T-helper 1 cell treated with Interleukin-12 subunit alpha and Interleukin-12 subunit beta and Interleukin-4 antibody, amounts not matched to agents 30 μg/mL and 1 μg/mL, for 36 hours (primary cell): ENCODE results near the gene MT1A.
A peak's percentile ranks its signal among the peaks of the same experiment; 100 is the strongest.
"Not testable (repeated sequence)": the region's sequence is repeated elsewhere in the genome, so short reads cannot be mapped to it uniquely, and the experiment has no call there.

Experiments used
- H3K27ac Mint-ChIP-seq: one replicate; pipeline ENCODE4 v1.8.0; 2021; ENCODE audit warnings: mild to moderate bottlenecking, mixed read lengths
- H3K27me3 Mint-ChIP-seq: one replicate; pipeline ENCODE4 v1.8.0; 2021; ENCODE audit warnings: low read depth, mixed read lengths
- H3K36me3 Mint-ChIP-seq: one replicate; pipeline ENCODE4 v1.8.0; 2021; ENCODE audit warnings: low read depth, mixed read lengths
- H3K4me1 Mint-ChIP-seq: one replicate; pipeline ENCODE4 v1.8.0; 2021; ENCODE audit warnings: low read depth, mixed read lengths
- H3K4me3 Mint-ChIP-seq: one replicate; pipeline ENCODE4 v1.8.0; 2021; ENCODE audit warnings: mild to moderate bottlenecking, moderate library complexity, mixed read lengths
- H3K9me3 Mint-ChIP-seq: one replicate; pipeline ENCODE4 v1.8.0; 2021; ENCODE audit warnings: mixed read lengths

Gene MT1A

DNA sequence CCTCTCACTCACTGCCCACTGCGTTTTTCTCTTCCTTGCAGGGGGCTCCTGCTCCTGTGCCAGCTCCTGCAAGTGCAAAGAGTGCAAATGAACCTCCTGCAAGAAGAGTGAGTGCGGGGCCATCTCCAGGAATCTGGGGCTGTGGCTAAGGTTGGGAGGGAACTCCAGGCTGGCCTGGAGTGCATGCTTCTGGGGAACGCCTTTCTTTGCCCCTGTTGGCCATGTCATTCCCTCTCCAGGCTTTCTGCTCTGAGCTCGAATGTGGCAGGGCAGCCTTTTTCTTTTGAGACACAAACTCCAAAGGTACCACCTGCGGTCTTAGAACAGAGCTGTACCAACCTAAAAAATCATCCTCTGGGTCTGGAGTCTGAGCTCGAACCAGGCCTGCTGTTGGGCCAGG, 20.3 kb upstream of the MT1A start:
- H3K27me3 Mint-ChIP-seq = peaks cover 8% of the 10 kb centered on the region

DNA sequence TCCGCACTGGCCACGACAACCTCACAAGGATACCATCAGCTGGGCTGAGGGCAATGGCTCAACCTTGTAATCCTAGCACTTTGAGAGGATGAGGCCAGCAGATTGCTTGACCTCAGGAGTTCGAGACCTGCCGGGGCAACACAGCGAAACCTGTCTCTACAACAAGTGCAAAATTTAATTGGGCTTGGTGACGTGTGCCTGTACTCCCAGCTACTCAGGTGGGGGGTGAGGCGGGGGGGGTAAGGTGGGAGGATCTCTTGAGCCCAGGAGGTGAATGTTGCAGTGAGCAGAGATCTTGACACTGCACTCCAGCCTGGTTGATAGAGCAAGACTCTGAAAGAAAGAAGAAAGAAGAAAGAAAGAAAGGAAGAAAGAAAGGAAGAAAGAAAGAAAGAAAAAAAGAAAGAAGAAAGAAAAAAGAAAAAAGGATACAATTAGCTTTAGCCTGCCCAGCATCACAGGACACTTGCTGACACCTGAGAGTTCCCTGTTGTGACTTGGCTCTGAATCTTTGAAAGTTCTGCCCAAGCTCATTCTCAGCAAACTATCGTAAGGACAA, 18.0 kb upstream of the MT1A start:
- H3K4me3 Mint-ChIP-seq = no peak overlapping the region
- H3K27ac Mint-ChIP-seq = no peak overlapping the region
- peaks cover 5% of the 10 kb centered on the region for H3K36me3 Mint-ChIP-seq
- peaks cover 20% of the 10 kb centered on the region for H3K4me1 Mint-ChIP-seq
- H3K27me3 Mint-ChIP-seq = peaks cover 15% of the 10 kb centered on the region
- no peaks in the 10 kb centered on the region for H3K9me3 Mint-ChIP-seq

More for the DNA sequence above, 20.3 kb upstream of the MT1A start:
- no peaks in the 10 kb centered on the region for H3K9me3 Mint-ChIP-seq
- H3K27ac Mint-ChIP-seq = no peak overlapping the region
- H3K4me1 Mint-ChIP-seq = peaks cover 32% of the 10 kb centered on the region
- H3K4me3 Mint-ChIP-seq = peak overlapping the region; percentile 75
- H3K36me3 Mint-ChIP-seq = no peaks in the 10 kb centered on the region

DNA sequence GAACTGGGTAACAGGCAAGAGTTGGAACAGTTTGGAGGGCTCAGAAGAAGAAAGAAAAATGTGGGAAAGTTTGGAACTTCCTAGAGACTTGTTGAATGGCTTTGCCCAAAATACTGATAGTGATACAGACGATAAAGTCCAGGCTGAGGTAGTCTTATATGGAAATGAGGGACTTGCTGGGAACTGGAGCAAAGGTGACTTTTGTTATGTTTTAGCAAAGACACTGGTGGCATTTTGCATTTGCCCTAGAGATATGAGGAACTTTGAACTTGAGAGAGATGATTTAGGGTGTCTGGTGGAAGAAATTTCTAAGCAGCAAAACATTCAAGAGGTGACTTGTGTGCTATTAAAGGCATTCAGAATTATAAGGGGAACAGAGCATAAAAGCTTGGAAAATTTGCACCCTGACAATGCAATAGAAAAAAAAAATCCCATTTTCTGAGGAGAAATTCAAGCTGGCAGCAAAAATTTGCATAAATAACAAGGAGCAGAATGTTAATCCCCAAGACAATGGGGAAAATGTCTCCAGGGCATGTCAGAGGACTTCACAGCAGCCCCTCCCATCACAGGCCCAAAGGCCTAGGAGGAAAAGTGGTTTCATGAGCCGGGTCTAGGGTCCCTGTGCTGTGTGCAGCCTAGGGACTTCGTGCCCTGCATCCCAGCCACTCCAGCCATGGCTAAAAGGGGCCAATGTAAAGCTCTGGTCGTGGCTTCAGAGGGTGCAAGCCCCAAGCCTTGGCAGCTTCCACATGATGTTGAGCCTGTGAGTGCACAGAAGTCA, 16.6 kb upstream of the MT1A start:
- not testable (repeated sequence) for H3K4me3 Mint-ChIP-seq, H3K9me3 Mint-ChIP-seq, H3K36me3 Mint-ChIP-seq, H3K27ac Mint-ChIP-seq
- Mint-ChIP-seq H3K4me1 (peaks cover 19% of the 10 kb centered on the region), H3K27me3 (peaks cover 15% of the 10 kb centered on the region)

DNA sequence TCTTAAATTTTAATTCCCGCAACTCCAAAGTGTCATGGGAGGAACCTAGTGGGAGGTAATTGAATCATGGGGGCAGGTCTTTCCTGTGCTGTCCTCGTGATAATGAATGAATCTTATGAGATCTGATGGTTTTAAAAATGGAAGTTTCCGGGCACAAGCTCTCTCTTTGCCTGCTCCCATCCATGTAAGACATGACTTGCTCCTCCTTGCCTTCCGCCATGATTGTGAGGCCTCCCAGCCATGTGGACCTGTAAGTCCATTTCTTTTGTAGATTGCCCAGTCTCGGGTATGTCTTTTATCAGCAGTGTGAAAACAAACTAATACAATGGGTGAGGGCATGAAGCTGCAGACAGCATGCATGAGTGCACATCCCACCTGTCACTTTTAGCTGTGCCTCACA, 15.3 kb upstream of the MT1A start:
- Mint-ChIP-seq H3K4me1 (peaks cover 12% of the 10 kb centered on the region), H3K27me3 (peaks cover 15% of the 10 kb centered on the region)
- H3K36me3 Mint-ChIP-seq, H3K4me3 Mint-ChIP-seq, H3K27ac Mint-ChIP-seq, H3K9me3 Mint-ChIP-seq: not testable (repeated sequence)

DNA sequence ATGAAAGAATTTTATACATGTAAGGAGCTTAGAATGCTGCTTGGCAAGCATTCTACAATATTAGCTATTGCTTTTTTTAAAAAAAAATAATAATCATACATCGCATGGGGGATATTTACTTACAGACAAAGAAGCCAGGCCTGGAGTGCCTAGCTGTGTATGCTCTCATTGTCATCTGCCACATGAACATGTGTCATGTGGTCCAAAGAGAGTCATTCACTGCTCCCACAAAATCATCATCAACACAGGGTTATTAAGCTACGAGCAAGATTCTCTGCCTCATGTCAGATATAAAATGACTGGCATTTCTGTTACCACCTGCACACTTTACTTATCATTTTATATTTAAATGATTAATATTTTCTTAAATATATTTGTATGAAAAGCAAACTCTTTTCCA, 14.8 kb upstream of the MT1A start:
- no peak overlapping the region for H3K27ac Mint-ChIP-seq
- H3K27me3 Mint-ChIP-seq = peaks cover 12% of the 10 kb centered on the region
- H3K4me3 Mint-ChIP-seq = no peak overlapping the region
- peaks cover 12% of the 10 kb centered on the region for H3K4me1 Mint-ChIP-seq
- peaks cover 5% of the 10 kb centered on the region for H3K36me3 Mint-ChIP-seq
- H3K9me3 Mint-ChIP-seq = no peaks in the 10 kb centered on the region

DNA sequence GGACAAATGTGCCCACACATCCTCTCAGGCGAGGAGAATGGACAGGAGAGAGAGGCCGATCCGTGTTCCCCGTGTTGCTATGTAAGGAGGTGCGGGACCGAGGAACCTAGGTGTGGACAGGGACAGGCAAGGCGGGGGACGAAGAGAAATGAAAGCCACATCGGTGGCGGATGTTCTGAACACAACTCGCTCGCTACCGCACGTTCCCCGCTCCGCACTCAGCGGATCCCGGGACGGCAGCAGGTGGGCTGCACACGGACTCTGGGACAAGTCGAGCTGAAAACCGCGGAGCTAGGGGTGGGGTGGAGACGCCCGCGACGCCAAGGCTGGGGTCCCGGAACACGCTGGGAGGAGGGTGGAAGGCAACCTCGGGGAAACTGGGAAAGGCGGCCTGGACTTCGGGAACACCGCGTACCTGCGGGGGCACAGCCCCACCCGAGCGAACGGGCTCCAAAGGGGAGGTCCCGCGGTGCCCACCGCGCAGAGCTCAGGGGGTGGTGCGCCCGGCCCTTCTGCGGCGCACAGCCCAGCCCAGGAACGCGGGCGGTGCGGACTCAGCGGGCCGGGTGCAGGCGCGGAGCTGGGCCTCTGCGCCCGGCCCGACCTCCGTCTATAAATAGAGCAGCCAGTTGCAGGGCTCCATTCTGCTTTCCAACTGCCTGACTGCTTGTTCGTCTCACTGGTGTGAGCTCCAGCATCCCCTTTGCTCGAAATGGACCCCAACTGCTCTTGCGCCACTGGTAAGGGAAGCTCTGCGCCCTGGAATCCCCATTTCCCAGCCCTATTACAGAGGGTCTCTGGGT, 13.1 kb upstream of the MT1A start, which contains the start of gene MT1E:
Gene MT1E (plus strand): TSS at position 642 of the 803 bp plus-strand sequence. CDS start 71 bp downstream, at position 713.
- Mint-ChIP-seq H3K4me1 (peaks cover 16% of the 10 kb centered on the region), H3K9me3 (no peaks in the 10 kb centered on the region), H3K4me3 (peak within 1 kb of the TSS; percentile 95), H3K27ac (peak within 1 kb of the TSS; percentile 91), H3K27me3 (peaks cover 23% of the 10 kb centered on the region), H3K36me3 (peaks cover 5% of the 10 kb centered on the region)

DNA sequence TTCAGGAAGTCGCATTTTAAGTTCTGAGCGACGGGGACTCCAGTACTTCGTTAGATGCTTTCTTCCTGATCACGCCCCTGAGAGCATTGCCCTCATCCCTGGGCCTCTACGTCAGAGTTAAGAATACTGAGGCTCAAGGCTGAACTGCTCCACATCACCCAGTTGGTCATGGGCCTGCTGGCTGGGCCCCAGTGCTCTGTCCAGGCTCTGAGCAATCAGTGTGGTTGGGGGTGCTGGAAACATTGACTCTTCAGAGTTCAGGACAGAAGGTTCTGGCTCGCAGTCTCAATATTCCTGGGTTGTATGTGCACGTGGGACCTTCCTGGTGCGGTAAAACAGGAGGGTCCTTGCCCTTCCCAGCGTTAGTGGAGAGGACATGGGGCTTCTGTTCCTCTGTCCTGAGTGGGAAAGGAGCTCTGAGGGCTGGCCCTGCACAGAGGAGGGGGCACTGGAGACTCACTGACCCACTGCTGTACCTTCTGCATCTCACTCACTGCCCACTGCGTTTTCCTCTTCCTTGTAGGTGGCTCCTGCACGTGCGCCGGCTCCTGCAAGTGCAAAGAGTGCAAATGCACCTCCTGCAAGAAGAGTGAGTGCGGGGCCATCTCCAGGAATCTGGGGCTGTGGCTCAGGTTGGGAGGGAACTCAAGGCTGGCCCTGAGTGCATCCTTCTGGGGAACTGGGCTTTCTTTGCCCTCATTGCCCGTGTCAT, 12.4 kb upstream of the MT1A start:
- Mint-ChIP-seq H3K36me3 (peaks cover 5% of the 10 kb centered on the region), H3K27ac (peak overlapping the region; percentile 91), H3K4me1 (peaks cover 15% of the 10 kb centered on the region), H3K9me3 (no peaks in the 10 kb centered on the region), H3K4me3 (peak overlapping the region; percentile 95), H3K27me3 (peaks cover 31% of the 10 kb centered on the region)

DNA sequence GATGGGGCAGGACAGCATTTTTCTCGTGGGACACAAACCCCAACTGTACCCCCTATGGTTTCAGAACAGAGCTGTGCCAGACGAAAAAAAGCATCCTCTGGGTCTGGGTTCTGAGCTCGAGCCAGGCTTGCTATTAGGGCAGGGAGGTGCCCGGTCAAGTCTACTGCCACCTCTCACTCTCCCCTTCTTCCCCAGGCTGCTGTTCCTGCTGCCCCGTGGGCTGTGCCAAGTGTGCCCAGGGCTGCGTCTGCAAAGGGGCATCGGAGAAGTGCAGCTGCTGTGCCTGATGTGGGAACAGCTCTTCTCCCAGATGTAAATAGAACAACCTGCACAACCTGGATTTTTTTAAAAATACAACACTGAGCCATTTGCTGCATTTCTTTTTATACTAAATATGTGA, 11.8 kb upstream of the MT1A start:
- Mint-ChIP-seq H3K4me3 (peak overlapping the region; percentile 95), H3K27ac (no peak overlapping the region)

DNA sequence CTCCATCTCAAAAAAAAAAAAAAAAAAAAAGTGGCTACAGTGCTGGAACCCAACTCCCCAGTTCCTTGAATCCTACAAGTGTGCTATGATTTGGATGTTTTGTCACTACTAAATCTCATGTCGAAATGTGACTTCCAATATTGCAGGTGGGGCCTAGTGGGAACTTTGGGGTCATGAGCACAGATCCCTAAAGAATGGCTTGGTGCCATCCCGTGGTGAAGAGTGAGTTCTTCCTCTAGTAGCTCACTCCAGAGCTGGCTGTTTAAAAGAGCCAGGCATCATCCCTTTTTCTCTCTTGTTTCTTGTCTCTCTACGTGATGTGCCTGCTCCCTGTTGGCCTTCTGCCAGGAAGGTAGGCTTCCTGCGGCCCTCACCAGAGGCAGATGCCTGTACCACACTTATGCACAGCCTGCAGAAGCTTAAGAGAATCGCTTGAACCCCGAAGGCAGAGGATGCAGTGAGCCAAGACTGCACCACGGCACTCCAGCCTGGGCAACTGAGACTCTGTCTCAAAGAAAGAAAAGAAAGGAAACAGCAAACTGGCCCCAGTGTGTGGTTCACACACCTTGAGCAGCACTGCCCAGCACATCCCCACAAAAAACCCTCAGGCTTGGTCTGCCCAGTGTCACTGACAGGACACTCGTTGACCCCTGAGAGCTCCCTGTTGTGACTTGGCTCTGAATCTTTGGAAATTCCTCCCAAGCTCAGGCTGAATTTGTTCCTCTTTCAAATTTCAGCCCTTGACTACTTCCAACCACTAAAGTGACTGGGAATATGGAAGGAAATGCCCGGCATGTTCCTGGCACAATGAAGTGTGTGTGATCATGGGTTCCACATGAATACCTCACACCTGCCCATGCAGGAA, 9.7 kb upstream of the MT1A start:
- Mint-ChIP-seq H3K36me3 (peaks cover 7% of the 10 kb centered on the region), H3K9me3 (no peaks in the 10 kb centered on the region), H3K27me3 (peaks cover 50% of the 10 kb centered on the region), H3K27ac (no peak overlapping the region), H3K4me3 (no peak overlapping the region), H3K4me1 (peaks cover 20% of the 10 kb centered on the region)

More for the DNA sequence above, 11.8 kb upstream of the MT1A start:
- peaks cover 37% of the 10 kb centered on the region for H3K27me3 Mint-ChIP-seq
- H3K36me3 Mint-ChIP-seq = peaks cover 6% of the 10 kb centered on the region
- no peaks in the 10 kb centered on the region for H3K9me3 Mint-ChIP-seq
- H3K4me1 Mint-ChIP-seq = peaks cover 15% of the 10 kb centered on the region

DNA sequence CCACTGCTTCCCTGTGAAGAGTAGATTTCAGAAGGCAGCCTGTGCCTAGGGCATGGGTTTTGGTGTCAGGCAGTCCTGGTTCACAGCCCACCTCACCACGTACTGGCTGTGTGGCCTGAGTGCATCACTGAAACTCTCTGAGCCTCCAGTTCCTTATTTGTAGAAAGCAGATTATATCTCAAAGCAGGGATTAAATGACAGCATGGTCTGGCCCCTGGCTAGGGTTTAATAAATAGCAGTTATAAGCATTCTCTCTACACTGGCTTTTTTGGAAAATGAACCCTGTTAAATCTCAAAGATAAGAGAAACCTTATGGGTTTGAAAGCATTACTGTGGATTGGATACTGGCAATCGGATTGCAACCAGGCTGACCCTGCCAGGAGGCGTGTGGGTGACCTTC, 8.9 kb upstream of the MT1A start:
- Mint-ChIP-seq H3K4me3 (no peak overlapping the region), H3K27me3 (peaks cover 58% of the 10 kb centered on the region)

DNA sequence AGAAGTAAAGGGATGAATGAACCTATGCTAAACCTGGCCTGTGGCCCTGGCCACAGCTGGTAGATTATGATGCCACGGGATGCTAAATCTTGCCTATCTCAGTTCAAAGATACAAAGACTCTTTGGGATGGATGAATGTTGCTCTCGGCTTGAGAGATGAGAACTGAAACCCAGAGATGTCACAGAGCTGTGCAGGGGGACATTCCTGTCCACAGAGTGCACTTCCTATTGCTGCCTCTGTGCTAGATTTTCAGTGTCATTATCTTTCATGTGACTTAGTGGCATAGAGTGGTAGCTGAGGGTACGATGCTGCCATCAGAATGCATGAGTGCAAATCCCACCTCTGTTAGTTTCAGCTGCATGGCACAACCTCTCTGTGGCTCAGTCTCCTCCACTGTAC, 8.3 kb upstream of the MT1A start:
- peaks cover 19% of the 10 kb centered on the region for H3K4me1 Mint-ChIP-seq
- no peak overlapping the region for H3K27ac Mint-ChIP-seq
- H3K27me3 Mint-ChIP-seq = peaks cover 61% of the 10 kb centered on the region
- H3K4me3 Mint-ChIP-seq = no peak overlapping the region
- H3K9me3 Mint-ChIP-seq = no peaks in the 10 kb centered on the region
- peaks cover 6% of the 10 kb centered on the region for H3K36me3 Mint-ChIP-seq

More for the DNA sequence above, 8.9 kb upstream of the MT1A start:
- H3K36me3 Mint-ChIP-seq = peaks cover 7% of the 10 kb centered on the region
- H3K9me3 Mint-ChIP-seq = no peaks in the 10 kb centered on the region
- no peak overlapping the region for H3K27ac Mint-ChIP-seq
- H3K4me1 Mint-ChIP-seq = peaks cover 18% of the 10 kb centered on the region

DNA sequence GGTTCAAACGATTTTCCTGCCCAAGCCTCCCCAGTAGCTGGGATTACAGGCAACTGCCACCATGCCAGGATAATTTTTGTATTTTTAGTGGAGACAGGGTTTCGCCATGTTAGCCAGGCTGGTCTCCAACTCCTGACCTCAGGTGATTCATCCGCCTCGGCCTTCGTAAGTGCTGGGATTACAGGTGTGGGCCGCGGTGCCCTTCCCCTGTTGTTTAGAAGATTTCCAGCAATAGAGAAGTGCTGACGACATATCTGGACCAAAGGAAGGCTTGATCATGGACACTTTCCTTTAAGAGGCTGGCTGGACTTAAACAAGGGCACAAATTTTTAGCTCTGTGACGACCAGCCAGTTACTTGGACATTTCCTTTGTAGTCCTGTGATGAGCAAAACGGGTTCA, 7.3 kb upstream of the MT1A start:
- Mint-ChIP-seq H3K36me3 (peaks cover 6% of the 10 kb centered on the region), H3K27me3 (peaks cover 70% of the 10 kb centered on the region), H3K4me1 (peaks cover 20% of the 10 kb centered on the region), H3K9me3 (no peaks in the 10 kb centered on the region), H3K4me3 (no peak overlapping the region), H3K27ac (no peak overlapping the region)

DNA sequence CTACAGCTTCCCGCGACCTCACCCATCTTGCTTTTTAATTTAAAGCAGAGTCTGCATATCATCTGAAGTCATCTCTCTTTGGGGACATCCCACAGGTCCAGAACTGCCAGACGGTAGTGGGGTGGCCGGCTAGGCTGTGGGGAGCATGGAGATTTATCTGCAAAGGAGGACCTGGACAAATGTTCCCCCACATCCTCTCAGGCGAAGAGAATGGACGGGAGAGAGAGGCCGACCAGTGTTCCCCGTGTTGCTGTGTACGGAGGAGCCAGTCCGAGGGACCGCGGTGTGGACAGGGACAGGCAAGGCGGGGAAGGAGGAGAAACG, 6.7 kb upstream of the MT1A start:
- Mint-ChIP-seq H3K27me3 (peaks cover 76% of the 10 kb centered on the region), H3K27ac (no peak overlapping the region), H3K36me3 (peaks cover 6% of the 10 kb centered on the region), H3K4me1 (peaks cover 20% of the 10 kb centered on the region), H3K9me3 (no peaks in the 10 kb centered on the region), H3K4me3 (peak overlapping the region; percentile 65)
